ENCODE results near the gene POLD2.

- TF ChIP-seq CTCF (IDR thresholded peaks at IDR 0.05) (no peak), EP300 (IDR thresholded peaks at IDR 0.05) (no peak), POLR2A (IDR thresholded peaks at IDR 0.05) (no peak)
These were observed 29.9 kb upstream of the POLD2 start for GRCh38 chr7:44152971-44153947.

Measured in suprapubic skin (tissue), 3 donors.